Activated naive CD4-positive, alpha-beta T cell treated with anti-CD3 and anti-CD28 coated beads, Interleukin-2, amount 10 ng/mL, durations not matched to agents 7 days and 5 days (primary cell): ENCODE data around the gene KRTAP3-1.

ENCODE experiments used
- CTCF ChIA-PET: fragments of 350-600 bp; sonication (Branson Sonifier 250); formaldehyde crosslinking; loops from one replicate; lab custom pipeline; 2021; ENCODE audit warnings: antibody characterized with exemption; lab: Charles Lee
- DNase-seq: peaks from one replicate; pipeline ENCODE4 v3.0.0-alpha.2; 2020
- H3K27ac Mint-ChIP-seq: one replicate; pipeline ENCODE4 v1.8.0; 2021; ENCODE audit warnings: mild to moderate bottlenecking, moderate library complexity, mixed read lengths
- H3K27me3 Mint-ChIP-seq: one replicate; pipeline ENCODE4 v1.8.0; 2021; ENCODE audit warnings: mild to moderate bottlenecking, mixed read lengths
- H3K36me3 Mint-ChIP-seq: one replicate; pipeline ENCODE4 v1.8.0; 2021; ENCODE audit warnings: mixed read lengths
- H3K4me1 Mint-ChIP-seq: one replicate; pipeline ENCODE4 v1.8.0; 2021; ENCODE audit warnings: mixed read lengths
- H3K4me3 Mint-ChIP-seq: one replicate; pipeline ENCODE4 v1.8.0; 2021; ENCODE audit warnings: mild to moderate bottlenecking, moderate library complexity, mixed read lengths
- H3K9me3 Mint-ChIP-seq: one replicate; pipeline ENCODE4 v1.8.0; 2021; ENCODE audit warnings: mixed read lengths

Gene KRTAP3-1

GRCh38 chr17:41026715-41027471 is 18.0 kb upstream of the KRTAP3-1 start, which contains the start of gene KRTAP1-5:
KRTAP1-5 (minus strand) TSS chr17:41027208; CDS start chr17:41027155, 53 bp downstream.
- Mint-ChIP-seq H3K4me1 (no peaks in the 10 kb centered on the region), H3K36me3 (no peaks in the 10 kb centered on the region), H3K4me3 (no peak within 1 kb of the TSS), H3K27ac (no peak within 1 kb of the TSS), H3K27me3 (peaks cover 7% of the 10 kb centered on the region), H3K9me3 (no peaks in the 10 kb centered on the region)
- CTCF ChIA-PET = no interaction called here
- no peak for DNase-seq

GRCh38 chr17:41024697-41025096 is 15.8 kb upstream of the KRTAP3-1 start:
- Mint-ChIP-seq H3K4me3 (no peak overlapping the region), H3K27ac (no peak overlapping the region)
- no peak for DNase-seq

GRCh38 chr17:41020336-41020735 is 11.4 kb upstream of the KRTAP3-1 start:
- CTCF ChIA-PET = no interaction called here
- Mint-ChIP-seq H3K36me3 (no peaks in the 10 kb centered on the region), H3K9me3 (no peaks in the 10 kb centered on the region)

More at GRCh38 chr17:41024697-41025096, 15.8 kb upstream of the KRTAP3-1 start:
- Mint-ChIP-seq H3K36me3 (no peaks in the 10 kb centered on the region), H3K27me3 (peaks cover 5% of the 10 kb centered on the region), H3K9me3 (no peaks in the 10 kb centered on the region), H3K4me1 (no peaks in the 10 kb centered on the region)
- CTCF ChIA-PET = no interaction called here

GRCh38 chr17:41019415-41019814 is 10.5 kb upstream of the KRTAP3-1 start:
- DNase-seq = no peak
- H3K4me3 Mint-ChIP-seq = no peak overlapping the region
- no peaks in the 10 kb centered on the region for H3K27me3 Mint-ChIP-seq
- no peak overlapping the region for H3K27ac Mint-ChIP-seq
- no peaks in the 10 kb centered on the region for H3K36me3 Mint-ChIP-seq
- CTCF ChIA-PET = no interaction called here
- no peaks in the 10 kb centered on the region for H3K4me1 Mint-ChIP-seq
- H3K9me3 Mint-ChIP-seq = no peaks in the 10 kb centered on the region

More at GRCh38 chr17:41020336-41020735, 11.4 kb upstream of the KRTAP3-1 start:
- H3K4me3 Mint-ChIP-seq = no peak overlapping the region
- H3K27me3 Mint-ChIP-seq = no peaks in the 10 kb centered on the region
- H3K4me1 Mint-ChIP-seq = no peaks in the 10 kb centered on the region
- DNase-seq = no peak
- H3K27ac Mint-ChIP-seq = no peak overlapping the region

GRCh38 chr17:41018541-41018940 is 9.6 kb upstream of the KRTAP3-1 start:
- H3K27me3 Mint-ChIP-seq = no peaks in the 10 kb centered on the region
- no peak overlapping the region for H3K4me3 Mint-ChIP-seq
- no peak for DNase-seq
- H3K9me3 Mint-ChIP-seq = no peaks in the 10 kb centered on the region
- CTCF ChIA-PET = no interaction called here
- no peaks in the 10 kb centered on the region for H3K4me1 Mint-ChIP-seq
- no peaks in the 10 kb centered on the region for H3K36me3 Mint-ChIP-seq
- no peak overlapping the region for H3K27ac Mint-ChIP-seq

- DNase-seq = no peak
- no peaks in the 10 kb centered on the region for H3K4me1 Mint-ChIP-seq
- H3K36me3 Mint-ChIP-seq = no peaks in the 10 kb centered on the region
- peaks cover 4% of the 10 kb centered on the region for H3K27me3 Mint-ChIP-seq
- H3K27ac Mint-ChIP-seq = no peak overlapping the region
- no peak overlapping the region for H3K4me3 Mint-ChIP-seq
- H3K9me3 Mint-ChIP-seq = no peaks in the 10 kb centered on the region
- CTCF ChIA-PET = no interaction called here
These were observed 7.8 kb upstream of the KRTAP3-1 start for GRCh38 chr17:41016578-41017215.

- H3K4me3 Mint-ChIP-seq = no peak overlapping the region
- peaks cover 4% of the 10 kb centered on the region for H3K27me3 Mint-ChIP-seq
- no peaks in the 10 kb centered on the region for H3K9me3 Mint-ChIP-seq
- H3K36me3 Mint-ChIP-seq = no peaks in the 10 kb centered on the region
- H3K4me1 Mint-ChIP-seq = no peaks in the 10 kb centered on the region
- CTCF ChIA-PET = no interaction called here
- no peak overlapping the region for H3K27ac Mint-ChIP-seq
- DNase-seq = no peak
These were observed 6.5 kb upstream of the KRTAP3-1 start for GRCh38 chr17:41015454-41015853.

- Mint-ChIP-seq H3K27me3 (peaks cover 4% of the 10 kb centered on the region), H3K9me3 (no peaks in the 10 kb centered on the region), H3K4me1 (no peaks in the 10 kb centered on the region), H3K4me3 (no peak overlapping the region), H3K27ac (no peak overlapping the region), H3K36me3 (no peaks in the 10 kb centered on the region)
- CTCF ChIA-PET = no interaction called here
- DNase-seq = no peak
These were observed 4.7 kb upstream of the KRTAP3-1 start for GRCh38 chr17:41013606-41014005.

- no peak overlapping the region for H3K4me3 Mint-ChIP-seq
- no peaks in the 10 kb centered on the region for H3K36me3 Mint-ChIP-seq
- H3K9me3 Mint-ChIP-seq = no peaks in the 10 kb centered on the region
- peaks cover 4% of the 10 kb centered on the region for H3K27me3 Mint-ChIP-seq
- no peak for DNase-seq
- CTCF ChIA-PET = no interaction called here
- H3K27ac Mint-ChIP-seq = no peak overlapping the region
- no peaks in the 10 kb centered on the region for H3K4me1 Mint-ChIP-seq
These were observed 4.3 kb upstream of the KRTAP3-1 start for GRCh38 chr17:41013181-41013580.

- H3K27ac Mint-ChIP-seq = no peak overlapping the region
These were observed 3.6 kb upstream of the KRTAP3-1 start for GRCh38 chr17:41012326-41013120.

GRCh38 chr17:41010441-41010840 is 1.5 kb upstream of the KRTAP3-1 start:
- CTCF ChIA-PET = no interaction called here
- Mint-ChIP-seq H3K4me3 (no peak overlapping the region), H3K27ac (no peak overlapping the region), H3K36me3 (no peaks in the 10 kb centered on the region), H3K4me1 (no peaks in the 10 kb centered on the region), H3K9me3 (no peaks in the 10 kb centered on the region), H3K27me3 (peaks cover 4% of the 10 kb centered on the region)
- DNase-seq = no peak

More at GRCh38 chr17:41012326-41013120, 3.6 kb upstream of the KRTAP3-1 start:
- Mint-ChIP-seq H3K27me3 (peaks cover 4% of the 10 kb centered on the region), H3K4me3 (no peak overlapping the region), H3K4me1 (no peaks in the 10 kb centered on the region), H3K9me3 (no peaks in the 10 kb centered on the region), H3K36me3 (no peaks in the 10 kb centered on the region)
- CTCF ChIA-PET = no interaction called here
- DNase-seq = no peak

- Mint-ChIP-seq H3K36me3 (no peaks in the 10 kb centered on the region), H3K4me3 (no peak overlapping the region), H3K9me3 (no peaks in the 10 kb centered on the region), H3K27me3 (peaks cover 4% of the 10 kb centered on the region), H3K4me1 (no peaks in the 10 kb centered on the region), H3K27ac (no peak overlapping the region)
- CTCF ChIA-PET = no interaction called here
- DNase-seq = no peak
These were observed 1.0 kb upstream of the KRTAP3-1 start for GRCh38 chr17:41009936-41010335.

GRCh38 chr17:41009301-41009760 is 403 bp upstream of the KRTAP3-1 start:
- CTCF ChIA-PET = no interaction called here
- no peak for DNase-seq
- Mint-ChIP-seq H3K36me3 (no peaks in the 10 kb centered on the region), H3K27me3 (peaks cover 7% of the 10 kb centered on the region), H3K4me1 (no peaks in the 10 kb centered on the region), H3K4me3 (no peak overlapping the region), H3K9me3 (no peaks in the 10 kb centered on the region), H3K27ac (no peak overlapping the region)

GRCh38 chr17:41004397-41004796 is 4.5 kb downstream of the KRTAP3-1 start:
- Mint-ChIP-seq H3K9me3 (no peaks in the 10 kb centered on the region), H3K27me3 (peaks cover 7% of the 10 kb centered on the region), H3K4me1 (no peaks in the 10 kb centered on the region), H3K4me3 (no peak overlapping the region), H3K27ac (no peak overlapping the region), H3K36me3 (no peaks in the 10 kb centered on the region)
- DNase-seq = no peak
- CTCF ChIA-PET = no interaction called here
